GM21529 (cell line): ENCODE measurements around the gene ASXL1.
"Not testable (repeated sequence)": the region's sequence is repeated elsewhere in the genome, so short reads cannot be mapped to it uniquely, and the experiment has no call there.

Experiments
- ATAC-seq: cut with Tn5 transposase; IDR thresholded peaks from one replicate; pipeline ENCODE4 v1.9.1; 2021; ENCODE audit not compliant: unreplicated experiment

ASXL1 gene

DNA sequence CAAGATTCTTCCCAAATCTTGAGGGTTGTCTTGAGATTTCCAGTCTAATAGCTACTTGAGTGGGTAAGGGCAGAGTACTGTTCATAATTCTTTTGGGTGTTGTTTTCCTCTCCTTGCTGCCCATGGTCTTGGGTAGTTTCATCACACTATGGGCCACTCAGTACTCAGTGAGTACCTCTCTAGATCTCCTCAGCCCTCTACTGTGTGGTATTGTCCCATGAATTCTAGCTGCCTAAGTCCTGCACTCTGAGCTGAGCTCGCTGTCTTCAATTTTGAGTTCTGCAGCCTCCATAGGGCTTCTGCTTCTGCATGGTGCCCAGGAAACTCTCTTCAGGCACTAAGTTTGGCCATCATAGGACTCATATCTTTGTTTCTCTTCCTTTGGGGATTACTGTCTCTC lies 42.3 kb downstream of the ASXL1 start:
- ATAC-seq = no peak

GRCh38 chr20:32404017-32404416 lies 45.9 kb downstream of the ASXL1 start:
- ATAC-seq = no peak

DNA sequence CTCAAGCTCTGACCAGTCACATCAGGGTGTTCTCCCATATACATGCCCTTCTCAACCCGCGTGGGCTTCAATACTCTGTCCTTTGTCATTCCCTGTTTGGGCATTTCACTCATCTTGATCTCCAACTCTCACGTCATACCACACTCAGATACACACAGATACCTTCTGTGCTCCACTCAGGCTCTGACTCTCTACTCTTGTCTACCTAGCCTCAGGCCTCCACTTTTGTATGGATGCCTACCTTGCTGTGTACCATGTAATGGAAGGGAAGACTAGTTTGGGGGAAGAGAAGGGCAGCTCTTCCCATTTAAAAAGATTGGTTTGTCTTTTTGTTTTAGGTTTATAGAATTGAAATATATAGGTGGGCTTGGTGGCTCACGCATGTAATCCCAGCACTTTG lies 48.6 kb downstream of the ASXL1 start:
- ATAC-seq = no peak

DNA sequence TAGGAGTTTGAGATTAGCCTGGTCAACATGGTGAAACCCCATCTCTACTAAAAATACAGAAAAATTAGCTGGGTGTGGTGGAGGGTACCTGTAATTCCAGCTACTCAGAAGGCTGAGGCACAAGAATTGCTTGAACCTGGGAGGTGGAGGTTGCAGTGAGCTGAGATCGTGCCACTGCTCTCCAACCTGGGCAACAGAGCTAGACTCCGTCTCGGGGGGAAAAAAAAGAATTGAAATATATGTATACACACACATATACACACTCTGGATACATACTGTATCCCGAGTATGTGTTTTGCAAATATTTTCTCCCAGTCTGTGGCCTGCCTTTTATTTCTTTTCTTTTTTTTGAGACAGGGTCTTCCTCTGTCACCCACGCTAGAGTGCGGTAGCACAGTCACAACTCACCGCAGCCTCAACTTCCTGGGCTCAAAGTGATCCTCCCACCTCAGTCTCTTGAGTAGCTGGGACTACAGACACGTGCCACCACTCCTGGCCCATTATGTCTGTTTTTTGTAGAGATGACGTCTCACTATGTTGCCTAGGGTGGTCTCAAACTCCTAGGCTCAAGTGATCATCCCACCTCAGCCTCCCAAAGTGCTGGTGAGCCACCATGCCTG lies 49.1 kb downstream of the ASXL1 start:
- not testable (repeated sequence) for ATAC-seq

- no peak for ATAC-seq
Observed at GRCh38 chr20:32411955-32412706, 54.0 kb downstream of the ASXL1 start.

- ATAC-seq = no peak
Observed at GRCh38 chr20:32415494-32415893, 57.4 kb downstream of the ASXL1 start.

- ATAC-seq = no peak
Observed at GRCh38 chr20:32416206-32416605, 58.1 kb downstream of the ASXL1 start.

GRCh38 chr20:32418376-32418775 lies 60.2 kb downstream of the ASXL1 start:
- ATAC-seq = no peak

- ATAC-seq = no peak
Observed at GRCh38 chr20:32421290-32421689, 63.2 kb downstream of the ASXL1 start.

GRCh38 chr20:32427996-32428395 lies 69.9 kb downstream of the ASXL1 start:
- no peak for ATAC-seq

- no peak for ATAC-seq
Observed at GRCh38 chr20:32429343-32429742, 71.2 kb downstream of the ASXL1 start.

- ATAC-seq = no peak
Observed at GRCh38 chr20:32429745-32430360, 71.7 kb downstream of the ASXL1 start.

- ATAC-seq = no peak
Observed at GRCh38 chr20:32431457-32431856, 73.3 kb downstream of the ASXL1 start.

- ATAC-seq = no peak
Observed at GRCh38 chr20:32432277-32432676, 74.1 kb downstream of the ASXL1 start.

DNA sequence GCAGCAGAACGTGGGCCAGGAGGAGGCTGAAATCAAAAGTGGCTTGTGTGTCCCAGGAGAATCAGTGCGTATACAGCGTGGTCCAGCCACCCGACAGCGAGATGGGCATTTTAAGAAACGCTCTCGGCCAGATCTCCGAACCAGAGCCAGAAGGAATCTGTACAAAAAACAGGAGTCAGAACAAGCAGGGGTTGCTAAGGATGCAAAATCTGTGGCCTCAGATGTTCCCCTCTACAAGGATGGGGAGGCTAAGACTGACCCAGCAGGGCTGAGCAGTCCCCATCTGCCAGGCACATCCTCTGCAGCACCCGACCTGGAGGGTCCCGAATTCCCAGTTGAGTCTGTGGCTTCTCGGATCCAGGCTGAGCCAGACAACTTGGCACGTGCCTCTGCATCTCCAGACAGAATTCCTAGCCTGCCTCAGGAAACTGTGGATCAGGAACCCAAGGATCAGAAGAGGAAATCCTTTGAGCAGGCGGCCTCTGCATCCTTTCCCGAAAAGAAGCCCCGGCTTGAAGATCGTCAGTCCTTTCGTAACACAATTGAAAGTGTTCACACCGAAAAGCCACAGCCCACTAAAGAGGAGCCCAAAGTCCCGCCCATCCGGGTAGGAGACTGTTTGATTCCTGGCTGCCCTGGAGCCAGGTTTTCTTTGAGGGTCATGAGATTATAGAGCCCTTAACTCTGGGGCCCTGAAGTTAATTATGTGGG lies 75.3 kb downstream of the ASXL1 start:
- ATAC-seq = no peak

DNA sequence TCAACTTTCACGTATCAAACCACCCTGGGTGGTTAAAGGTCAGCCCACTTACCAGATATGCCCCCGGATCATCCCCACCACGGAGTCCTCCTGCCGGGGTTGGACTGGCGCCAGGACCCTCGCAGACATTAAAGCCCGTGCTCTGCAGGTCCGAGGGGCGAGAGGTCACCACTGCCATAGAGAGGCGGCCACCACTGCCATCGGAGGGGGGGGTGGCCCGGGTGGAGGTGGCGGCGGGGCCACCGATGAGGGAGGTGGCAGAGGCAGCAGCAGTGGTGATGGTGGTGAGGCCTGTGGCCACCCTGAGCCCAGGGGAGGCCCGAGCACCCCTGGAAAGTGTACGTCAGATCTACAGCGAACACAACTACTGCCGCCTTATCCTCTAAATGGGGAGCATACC lies 76.3 kb downstream of the ASXL1 start:
- ATAC-seq = no peak

- ATAC-seq = no peak
Observed at GRCh38 chr20:32435449-32436107, 77.4 kb downstream of the ASXL1 start.

- no peak for ATAC-seq
Observed at GRCh38 chr20:32436142-32436861, 78.2 kb downstream of the ASXL1 start.

- ATAC-seq = no peak
Observed at GRCh38 chr20:32436968-32437367, 78.8 kb downstream of the ASXL1 start.

DNA sequence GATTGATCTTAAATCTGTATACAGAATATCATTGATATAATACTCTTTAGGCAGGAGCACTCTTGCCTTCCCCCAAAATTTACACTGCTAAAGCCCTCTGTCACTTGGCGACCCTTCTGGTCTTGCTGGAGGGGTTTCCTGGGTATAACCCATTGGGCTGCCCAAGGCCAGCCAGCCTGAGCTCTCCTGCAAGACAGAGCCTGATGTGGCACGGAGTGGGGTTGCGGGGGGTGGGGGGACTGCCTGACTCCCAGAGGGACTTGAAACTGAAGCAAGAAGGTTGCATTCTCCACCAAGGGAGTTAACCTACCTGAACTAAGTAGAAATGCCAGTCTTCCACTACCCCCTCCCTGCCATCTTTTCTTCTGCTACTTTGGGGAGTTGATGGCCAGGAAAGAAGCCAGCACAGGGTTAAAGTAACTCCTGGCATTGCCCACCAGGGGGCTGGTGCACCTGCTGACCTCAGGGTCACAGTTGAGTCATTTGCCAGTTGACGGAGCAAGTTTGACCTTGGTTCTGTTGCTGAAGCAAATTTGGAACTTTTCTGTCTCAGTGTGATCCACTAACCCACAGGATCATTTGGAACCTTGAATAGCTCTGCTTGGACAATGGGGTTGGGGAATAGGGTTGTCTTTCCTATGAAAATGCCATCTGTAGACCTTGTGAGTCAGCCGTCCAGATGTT lies 79.4 kb downstream of the ASXL1 start:
- no peak for ATAC-seq
